EL (cell line): Measurements from ENCODE around the gene SFTA2.
"Not testable (repeated sequence)": the region's sequence is repeated elsewhere in the genome, so short reads cannot be mapped to it uniquely, and the experiment has no call there.

Experiments used
- DNase-seq: peaks from one replicate; pipeline ENCODE4 v3.0.0-alpha.2; 2016

The SFTA2 gene

DNA sequence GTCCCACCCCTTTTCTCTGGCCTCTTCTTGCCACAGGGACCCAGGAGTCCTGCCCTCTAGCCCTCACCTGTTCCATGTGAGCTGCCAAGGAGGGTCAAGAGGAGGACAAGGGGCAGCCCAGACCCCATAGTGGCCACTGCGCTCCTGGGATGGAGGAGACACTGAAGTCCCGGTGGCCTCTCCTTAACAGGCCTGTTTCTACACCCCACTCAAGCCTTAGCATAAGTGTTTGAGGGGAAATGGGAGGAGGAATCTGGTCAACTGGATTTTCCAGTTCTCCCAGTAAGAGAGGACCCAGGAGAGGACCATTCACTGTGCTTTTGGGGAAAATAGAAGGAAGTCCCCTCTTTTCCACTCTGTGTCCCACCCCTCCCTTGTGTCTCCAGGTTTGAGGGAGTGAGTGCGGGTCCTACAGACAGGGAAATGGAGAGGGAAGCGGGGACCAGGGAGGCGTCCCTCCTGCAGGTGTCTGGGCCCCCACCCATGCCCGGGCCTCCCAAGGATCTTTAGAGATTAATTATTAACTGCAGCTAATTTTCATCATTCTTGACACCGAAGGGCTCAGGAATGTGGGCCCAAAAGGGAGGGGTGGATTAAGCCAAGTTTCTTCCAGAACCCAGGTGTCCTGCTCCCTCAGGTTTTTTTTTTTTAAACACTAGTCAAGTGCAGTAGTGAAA is at the start of gene SFTA2:
SFTA2 (minus strand) TSS at position 202 of the 677 bp plus-strand sequence; CDS start at position 128, 74 bp downstream.
- DNase-seq, result no peak

DNA sequence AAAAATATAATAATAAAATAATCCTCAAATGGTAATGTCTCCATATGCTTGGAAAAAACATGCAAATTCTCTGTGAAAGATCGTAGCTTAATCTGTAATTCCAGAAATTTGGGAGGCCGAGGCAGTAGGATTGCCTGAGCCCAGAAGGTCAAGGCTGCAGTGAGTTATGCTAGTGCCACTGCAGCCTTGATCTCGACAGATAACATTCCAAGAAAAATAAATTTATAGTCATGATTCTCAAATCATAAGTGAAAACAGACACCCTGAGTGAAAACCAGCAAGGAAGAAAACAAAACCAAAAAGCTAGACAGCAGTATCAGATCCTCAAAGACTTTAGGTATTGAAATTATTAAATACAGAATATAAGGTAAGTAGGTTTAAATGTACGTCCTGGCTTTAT is 47.7 kb upstream of the SFTA2 start:
- no peak for DNase-seq

DNA sequence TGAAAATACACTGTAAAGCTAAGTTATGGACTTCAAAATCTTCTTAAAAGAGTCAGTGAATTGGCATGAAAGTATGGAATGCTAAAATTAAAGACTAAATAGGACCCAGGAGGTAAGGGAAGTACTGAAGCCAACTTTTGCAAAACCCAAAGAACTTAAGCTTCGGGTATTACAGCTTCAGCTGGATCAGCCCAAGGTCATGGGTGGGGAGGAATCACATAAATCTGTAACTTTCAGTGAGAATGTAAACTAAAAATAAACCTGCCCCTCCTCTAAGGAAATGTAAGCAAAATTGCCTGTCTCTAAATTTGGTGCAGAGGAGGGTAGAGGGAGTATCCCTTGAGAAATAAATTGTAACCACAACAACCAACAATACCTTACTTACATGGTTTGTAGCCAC is 47.2 kb upstream of the SFTA2 start:
- no peak for DNase-seq

DNA sequence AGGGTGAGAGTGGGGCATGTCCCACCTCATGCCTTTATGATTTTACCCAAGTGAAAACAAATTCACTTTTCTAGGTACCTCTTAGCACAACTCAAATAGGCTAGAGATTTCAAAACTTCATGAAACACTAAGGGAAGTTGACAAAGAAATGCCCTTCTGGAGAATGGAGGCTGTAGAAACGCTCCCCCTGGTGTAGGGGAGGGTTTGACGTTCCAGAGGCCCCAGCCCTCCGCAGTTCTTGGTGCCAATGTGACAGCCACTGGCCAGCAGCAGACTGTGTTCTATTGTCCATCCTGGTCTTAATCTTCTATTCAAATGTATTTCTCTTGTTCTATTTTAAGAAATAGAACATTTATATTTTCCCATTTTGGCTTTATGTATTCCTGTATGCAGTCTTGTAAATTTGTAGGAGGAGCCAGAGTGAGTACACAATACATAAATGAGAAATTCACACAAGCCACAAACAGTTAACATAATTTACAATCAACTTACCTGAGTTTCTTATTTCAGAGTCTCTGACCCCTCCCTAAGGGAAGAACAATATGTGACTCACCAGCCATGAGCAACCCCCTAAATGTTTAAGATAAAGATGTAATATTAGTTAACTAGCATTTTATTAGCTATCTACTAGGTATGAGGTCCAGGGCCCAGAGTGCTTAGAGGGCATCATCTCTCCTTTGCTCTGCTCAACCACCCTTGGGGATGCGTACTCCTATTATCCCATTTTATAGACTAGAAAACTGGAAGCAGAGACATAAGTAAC is 42.7 kb upstream of the SFTA2 start:
- DNase-seq, result no peak

DNA sequence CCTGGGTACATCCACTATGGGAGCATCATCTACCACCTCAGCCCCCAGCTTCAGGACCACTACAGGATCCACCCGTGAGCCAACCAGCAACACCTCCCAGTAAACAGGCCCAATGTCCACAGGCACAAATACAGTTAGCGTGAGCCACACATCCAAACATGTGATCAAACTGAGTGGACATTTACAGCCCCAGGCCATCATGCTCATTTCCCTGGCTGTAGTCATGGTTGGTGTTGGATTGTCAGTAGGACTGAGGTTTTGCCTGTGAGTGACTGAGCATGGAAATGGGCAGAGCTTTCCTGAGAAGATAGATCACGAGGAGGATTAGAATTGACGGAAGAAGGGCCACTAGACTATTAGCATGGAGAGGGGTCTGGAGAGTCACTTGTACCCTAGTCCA is 40.8 kb upstream of the SFTA2 start:
- no peak for DNase-seq

GRCh38 chr6:30970946-30971345 is 39.0 kb upstream of the SFTA2 start:
- DNase-seq, result no peak

GRCh38 chr6:30969171-30969570 is 37.2 kb upstream of the SFTA2 start:
- not testable (repeated sequence) for DNase-seq

DNA sequence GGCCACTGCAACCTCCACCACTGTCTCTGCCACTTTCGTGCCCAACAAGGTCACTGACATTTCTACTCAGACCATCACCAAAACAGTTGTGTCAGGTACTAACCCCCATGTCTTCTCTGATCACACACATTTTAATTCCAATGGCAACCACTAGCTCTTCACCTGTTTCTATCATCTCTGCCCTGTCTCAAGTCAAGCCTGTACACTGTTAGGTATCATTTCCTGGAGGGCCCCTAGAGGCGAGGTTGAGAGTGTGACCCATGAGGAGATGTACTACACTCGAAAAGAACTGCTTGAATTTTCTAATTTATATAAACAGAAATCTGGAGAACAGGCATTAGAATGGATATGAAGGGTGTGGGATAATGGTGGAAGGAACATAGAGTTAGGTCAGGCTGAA is 34.2 kb upstream of the SFTA2 start:
- DNase-seq, result no peak

DNA sequence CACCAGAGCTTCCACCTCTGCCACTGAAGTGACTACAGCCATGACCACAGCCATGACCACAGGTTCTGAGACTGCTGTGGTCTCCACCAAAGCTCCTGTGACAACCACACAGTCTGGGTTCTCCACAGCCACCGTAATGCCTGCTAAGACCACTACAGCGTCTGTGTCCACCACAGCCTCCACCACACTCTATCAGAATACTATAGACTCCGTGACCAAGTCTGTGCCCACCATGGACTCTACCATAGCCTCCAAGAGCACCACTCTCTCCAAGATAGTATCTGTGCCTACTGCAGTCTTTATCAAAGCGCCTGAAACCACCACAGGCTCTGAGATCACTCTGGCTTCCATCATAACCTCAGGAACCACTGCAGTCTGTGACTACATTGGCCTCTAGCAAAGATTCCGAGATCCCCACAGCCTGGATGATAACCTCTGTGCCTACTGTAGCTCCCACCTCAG is 33.2 kb upstream of the SFTA2 start:
- no peak for DNase-seq

DNA sequence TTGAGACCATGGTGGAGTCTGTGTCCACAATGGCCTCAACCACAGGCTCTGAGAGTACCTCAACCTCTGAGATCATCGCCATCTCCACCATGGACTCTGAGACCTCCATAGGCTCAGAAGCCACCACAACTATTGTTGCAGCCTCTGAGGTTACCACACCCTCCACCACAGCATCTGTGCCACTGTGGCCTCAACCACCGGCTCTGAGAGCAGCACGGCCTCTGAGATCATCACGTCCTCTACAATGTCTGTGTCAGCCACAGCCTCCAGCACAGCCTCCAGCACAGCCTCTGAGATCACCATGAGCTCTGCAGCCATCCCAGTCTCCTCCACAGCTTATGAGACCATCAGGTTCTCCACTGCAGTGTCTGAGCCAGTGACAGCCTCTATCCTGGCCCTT is 32.1 kb upstream of the SFTA2 start:
- DNase-seq, result no peak

- no peak for DNase-seq
These were observed 31.7 kb upstream of the SFTA2 start for GRCh38 chr6:30963641-30964040.

GRCh38 chr6:30962716-30963115 is 30.7 kb upstream of the SFTA2 start:
- DNase-seq, result no peak

GRCh38 chr6:30960907-30961673 is 29.1 kb upstream of the SFTA2 start:
- DNase-seq, result peak; percentile 9

GRCh38 chr6:30957716-30958115 is 25.7 kb upstream of the SFTA2 start:
- DNase-seq, result no peak

DNA sequence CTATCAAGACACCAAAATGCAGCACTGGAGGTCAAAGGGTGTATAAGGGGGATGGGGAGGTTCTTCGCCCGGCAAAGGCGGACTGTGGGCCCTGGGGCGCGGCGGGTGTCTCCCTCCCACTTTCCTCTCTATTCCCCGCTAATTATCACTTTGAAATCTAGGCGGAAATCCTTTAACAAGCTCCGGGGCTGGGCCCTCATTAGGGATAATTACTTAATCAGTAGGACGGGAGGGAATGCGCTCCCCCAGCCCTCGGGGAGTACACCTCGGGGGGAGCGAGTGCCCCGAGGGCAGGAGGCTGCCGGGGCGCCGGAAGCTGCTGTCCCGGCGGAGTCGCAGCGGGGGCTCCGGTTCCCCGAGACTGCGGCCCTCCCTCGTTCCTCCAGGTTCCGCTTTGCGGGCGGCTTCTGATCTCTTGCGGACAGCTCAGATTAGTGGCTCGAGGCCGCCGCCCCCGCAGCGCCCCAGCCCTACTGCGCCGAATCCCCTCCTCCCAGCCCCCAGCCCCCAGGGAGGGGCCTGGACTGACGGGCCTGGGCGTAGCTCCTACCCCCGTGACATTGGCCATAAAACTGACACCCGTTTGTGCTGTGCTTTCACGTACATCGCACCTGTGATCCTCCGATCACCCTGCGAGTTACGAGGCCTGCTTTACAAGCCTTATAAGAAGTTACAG is 23.5 kb upstream of the SFTA2 start:
- DNase-seq, result peak; percentile 56

GRCh38 chr6:30954631-30955366 is 22.8 kb upstream of the SFTA2 start:
- peak; percentile 18 for DNase-seq

GRCh38 chr6:30951907-30952469 is 20.0 kb upstream of the SFTA2 start:
- DNase-seq, result no peak

GRCh38 chr6:30948811-30949210 is 16.8 kb upstream of the SFTA2 start:
- DNase-seq, result no peak

- no peak for DNase-seq
These were observed 15.3 kb upstream of the SFTA2 start for GRCh38 chr6:30947231-30947630.

DNA sequence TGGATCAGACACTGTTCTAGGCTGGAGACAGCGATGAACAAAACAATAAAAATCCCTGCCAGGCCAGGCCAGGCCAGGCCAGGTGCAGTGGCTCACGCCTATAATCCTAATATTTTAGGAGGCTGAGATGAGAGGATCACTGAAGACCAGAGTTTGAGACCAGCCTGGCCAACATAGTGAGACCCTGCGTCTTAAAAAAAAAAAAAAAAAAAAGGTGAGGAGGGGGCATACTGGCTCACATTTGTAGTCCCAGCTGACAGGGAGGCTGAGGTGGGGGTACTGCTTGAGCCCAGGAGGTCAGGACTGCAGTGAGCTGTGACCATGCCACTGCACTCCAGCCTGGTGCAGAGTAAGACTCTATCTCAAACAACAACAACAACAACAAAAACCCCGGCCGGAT is 13.3 kb upstream of the SFTA2 start:
- no peak for DNase-seq

DNA sequence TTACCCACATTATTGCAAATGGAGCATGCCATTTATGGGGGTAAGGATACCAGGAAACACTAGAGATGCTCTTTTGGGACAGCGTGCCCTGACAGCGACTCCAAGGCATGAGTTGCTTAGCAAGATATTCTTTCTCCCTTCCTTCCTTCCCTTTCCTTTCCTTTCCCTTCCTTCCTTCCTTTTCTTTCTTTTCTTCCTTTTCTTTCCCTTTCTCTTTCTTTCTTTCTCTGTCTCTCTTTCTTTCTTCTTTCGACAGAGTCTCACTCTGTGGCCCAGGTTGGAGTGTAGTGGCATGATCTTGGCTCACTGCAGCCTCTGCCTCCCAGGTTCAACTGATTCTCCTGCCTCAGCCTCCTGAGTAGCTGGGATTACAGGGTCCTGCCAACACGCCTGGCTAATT is 12.1 kb upstream of the SFTA2 start:
- DNase-seq, result no peak
